Middle frontal gyrus (tissue), 1 donor: ENCODE results near the gene CABCOCO1.

Experiments
- DNase-seq: peaks from one replicate; pipeline ENCODE4 v3.0.0-alpha.2; 2015; ENCODE audit warnings: low spot score; ENCODE audit errors: extremely low spot score

The CABCOCO1 gene

GRCh38 chr10:61812920-61813319, 150.2 kb downstream of the CABCOCO1 start:
- DNase-seq: no peak

- DNase-seq: no peak
Measured at GRCh38 chr10:61814160-61814559, 151.4 kb downstream of the CABCOCO1 start.

GRCh38 chr10:61815496-61815895, 152.8 kb downstream of the CABCOCO1 start:
- no peak for DNase-seq
